EL (cell line): ENCODE measurements around the gene UBE3B.

Experiments used
- DNase-seq: peaks from one replicate; pipeline ENCODE4 v3.0.0-alpha.2; 2016

UBE3B gene

DNA sequence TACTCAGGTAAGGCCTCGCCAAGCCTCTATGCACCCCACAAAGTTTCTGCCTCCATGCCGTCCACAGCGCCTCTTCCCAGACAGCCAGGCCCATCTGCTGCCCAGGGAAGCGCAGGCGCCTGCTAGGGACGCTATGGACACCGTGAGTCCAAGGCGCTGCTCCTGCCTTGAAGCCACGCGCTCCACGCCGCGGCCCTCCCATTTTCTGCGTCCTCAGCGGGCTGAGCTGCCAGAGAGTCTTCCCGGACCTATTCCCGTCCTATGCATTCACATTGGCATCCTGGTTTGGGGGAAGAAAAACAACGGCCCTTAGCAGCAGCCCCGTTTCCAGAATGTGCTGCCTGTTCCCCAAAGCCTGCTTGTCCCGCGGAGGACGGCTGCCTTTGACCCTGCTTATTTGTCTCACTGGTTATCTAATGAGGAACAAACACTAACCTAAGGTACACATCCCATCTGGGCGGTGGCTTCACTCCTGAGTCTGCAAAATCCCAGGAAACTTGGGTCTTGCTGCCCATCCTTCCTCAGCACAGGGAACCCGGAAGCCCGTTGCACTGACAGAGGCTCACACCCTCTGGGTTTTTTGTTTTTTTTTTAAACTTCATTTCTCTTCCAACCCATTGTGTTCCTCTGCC lies 57.9 kb downstream of the UBE3B start:
- DNase-seq = no peak

DNA sequence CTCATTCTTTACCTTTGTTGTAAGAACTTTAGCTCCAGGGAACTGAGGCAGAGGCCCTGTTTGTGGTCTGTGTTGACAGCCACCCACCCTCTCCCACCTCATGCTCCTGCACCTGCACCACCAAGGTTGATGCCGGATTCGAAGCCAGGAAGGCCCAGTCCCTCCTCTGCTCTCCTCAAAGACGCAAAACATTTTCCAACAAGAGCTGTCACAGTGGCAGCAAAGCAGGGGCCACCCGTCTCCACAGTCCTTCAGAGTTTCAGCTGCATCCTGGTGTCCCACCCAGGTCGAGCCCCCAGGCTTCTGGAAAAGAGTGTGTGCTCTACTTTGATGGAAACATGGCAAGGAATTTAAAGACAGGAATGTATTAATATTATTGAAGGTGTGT lies 58.4 kb downstream of the UBE3B start:
- DNase-seq = no peak

DNA sequence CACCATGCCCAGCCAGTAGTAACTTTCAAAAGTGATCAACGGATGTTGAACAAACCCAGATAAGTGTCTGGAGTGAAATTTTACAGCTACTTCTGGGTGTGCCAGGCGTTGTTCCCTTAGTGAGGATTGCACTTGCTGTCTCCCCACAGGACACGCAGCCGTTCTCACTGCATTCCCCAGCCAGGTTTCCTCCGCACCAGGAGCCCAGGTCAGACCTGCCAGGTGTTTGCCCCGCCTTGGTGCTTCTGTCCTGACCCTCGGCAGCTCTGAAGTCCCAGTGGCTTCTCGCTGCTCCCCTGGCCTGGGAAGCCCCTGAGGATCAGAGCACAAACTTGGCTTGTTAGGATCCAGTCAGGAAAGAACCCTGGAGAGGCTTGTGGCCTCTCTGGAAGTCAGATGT lies 59.7 kb downstream of the UBE3B start:
- no peak for DNase-seq

DNA sequence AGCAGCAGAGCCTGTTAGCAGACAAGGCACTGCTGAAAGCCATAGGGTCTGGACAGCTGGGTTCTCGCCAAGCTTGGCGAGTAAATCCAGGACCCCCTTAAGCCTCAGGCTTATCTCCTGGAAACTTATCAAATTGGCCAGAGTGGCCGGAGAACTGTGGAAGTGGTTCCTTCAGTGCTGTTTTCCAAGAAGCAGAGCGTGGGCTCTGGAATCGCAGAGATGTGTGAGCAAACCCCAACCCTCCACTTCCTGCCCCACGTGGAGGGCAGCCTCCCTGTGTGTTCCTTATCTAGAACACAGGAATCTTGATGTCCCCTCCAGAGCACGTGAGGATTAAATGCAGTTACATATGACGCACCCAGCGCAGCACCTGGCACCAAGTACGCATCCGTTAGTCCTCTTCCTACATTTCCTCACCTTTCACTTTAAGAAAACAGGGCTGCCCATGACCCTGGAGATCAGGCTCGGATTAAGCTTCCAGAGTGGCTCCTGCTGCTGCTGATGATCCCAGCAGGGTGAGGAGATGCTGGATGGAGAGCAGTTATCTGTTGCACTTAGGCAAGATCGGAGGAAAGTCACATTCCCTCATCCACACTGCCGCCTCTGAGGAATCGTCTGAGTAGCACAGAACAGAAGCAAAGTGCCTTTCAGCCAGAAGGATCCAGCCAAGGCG lies 60.9 kb downstream of the UBE3B start:
- no peak for DNase-seq

DNA sequence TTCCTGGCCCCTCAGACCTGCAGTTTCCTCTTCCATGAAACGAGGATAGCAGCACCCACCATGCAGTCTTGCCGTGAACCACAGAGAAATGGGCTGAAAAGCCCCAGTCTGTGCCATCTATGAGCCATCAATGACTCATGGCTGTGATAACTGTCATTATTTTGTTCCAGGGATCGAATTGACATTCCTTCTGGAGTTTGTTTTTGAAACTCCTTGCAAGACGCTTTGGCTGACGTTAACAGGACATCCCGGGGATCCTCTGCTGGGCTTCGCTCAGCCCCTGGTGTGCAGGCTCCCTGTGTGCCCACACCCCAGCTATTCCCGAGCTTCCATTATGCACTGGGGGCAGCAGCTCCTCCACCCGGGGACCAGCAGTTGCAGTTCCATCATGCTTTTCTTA lies 62.1 kb downstream of the UBE3B start:
- DNase-seq = peak; percentile 80

DNA sequence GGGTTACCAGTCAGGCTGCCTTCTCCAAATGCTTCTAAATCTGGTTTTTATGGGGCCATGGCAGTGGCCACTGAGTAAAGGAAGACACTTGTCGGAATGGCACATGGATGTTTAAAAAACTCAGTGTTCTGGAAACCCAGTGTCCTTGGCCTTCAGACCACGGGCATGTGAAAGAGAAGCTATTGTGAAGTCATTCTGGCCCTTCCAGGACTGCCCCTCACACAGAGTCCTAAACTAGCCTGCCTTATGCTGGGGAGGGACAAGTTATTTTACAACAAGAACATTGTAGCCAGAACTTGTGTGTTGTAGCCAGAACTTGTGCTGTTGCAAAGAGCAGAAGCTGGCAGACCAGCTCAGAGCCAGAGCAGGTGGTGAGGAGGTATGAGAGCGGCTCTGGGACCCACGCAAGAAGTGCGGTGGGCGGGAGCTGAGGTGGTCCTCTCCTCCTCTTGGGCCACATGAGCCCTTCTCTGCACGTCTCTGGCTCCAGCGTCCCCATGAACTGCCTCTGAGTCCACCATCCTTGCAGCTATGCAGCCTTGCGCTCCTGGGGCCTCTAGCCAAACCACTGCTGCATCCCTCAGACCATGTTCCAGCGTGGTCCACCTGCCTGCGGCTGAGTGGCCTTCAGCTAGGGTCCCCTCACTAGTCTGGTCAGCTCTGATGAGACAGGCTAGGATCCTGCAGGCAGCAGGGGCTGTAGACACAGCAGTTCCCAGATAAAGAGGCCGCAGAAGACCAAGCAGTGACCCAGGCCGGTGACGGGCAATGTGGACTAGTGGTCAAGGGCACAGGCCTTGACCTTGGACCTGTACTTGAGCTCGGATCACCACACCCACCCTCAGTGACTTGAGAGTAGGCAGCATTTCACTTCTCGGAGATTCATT lies 63.3 kb downstream of the UBE3B start:
- DNase-seq = no peak

DNA sequence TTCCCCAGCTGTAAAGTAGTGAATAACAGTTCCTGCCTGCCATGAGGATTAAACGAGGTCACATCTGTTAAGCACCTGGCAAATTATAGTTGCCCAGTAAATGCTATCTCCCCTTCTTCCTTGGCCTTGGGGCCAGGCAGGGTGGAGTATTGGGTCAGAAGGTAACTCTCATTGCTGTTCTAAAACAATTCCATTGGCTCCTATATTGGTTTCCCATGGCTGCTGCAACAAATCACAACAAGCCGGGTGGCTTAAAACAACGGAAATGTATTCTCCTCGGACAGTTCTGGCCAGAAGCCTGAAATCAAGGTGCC lies 63.9 kb downstream of the UBE3B start:
- peak; percentile 9 for DNase-seq

DNA sequence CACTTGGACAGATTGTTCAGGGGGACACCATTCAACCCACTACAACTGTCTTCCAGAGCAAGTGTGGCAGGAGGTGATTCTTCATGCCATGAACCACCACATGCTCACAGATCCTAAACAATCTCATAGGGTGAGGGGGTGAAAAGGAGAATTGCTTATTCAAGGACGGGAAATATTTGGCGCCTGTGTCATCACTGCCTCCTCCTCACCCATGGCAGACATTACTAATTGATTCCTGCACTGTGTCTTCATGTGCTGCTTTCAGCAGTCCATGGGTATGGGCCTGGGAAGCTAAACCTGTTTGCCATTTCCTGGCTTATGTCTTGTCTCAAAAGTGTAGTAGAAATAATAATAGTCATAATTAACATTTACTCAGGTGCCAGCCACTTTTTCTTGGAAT lies 64.6 kb downstream of the UBE3B start:
- peak; percentile 80 for DNase-seq

DNA sequence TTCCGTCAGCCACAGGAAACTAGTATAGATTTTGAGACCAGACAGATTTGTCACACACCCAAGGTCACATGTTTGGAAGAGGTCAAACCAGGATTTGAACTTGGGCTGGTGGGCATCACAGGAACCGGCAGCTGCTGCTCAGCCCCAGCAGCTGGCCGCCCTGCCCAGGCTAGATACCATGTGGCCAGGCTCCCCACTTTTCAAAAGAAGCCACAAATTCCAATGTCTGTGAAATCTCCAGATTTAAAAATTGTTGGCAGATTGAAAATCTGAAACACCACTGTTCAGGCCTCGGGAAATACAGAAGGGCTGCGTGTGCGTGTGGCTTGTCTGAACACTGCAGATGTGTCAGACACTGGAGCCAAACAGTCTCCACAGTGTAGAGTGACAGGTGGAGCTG lies 65.4 kb downstream of the UBE3B start:
- no peak for DNase-seq

DNA sequence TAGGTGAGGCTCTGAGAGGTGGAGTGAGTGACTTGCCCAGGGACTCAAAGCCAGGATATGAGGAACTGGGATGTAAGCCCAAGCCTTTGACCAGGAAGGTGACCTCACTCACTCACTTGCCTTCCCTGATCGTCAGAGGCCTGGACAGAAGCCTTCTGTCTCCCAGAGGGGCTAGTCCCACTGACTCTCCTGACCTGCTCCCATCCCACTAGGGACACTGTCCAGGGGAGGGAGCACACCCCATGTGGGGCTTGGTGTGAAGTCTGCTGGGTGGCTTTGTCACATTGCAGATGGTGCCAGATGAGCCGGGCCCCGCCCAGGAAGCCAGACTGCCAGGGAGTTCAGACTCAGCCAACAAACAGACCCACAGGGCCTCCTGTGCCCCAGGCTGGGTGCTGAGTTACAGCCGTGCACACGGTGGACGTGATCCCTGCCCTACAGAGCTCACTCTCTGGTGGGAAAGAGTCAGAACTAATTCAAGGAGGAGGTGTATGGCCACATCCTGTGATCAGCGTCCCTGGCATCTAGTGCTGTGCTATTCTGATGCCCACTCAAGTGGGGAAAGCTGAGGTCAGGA lies 67.6 kb downstream of the UBE3B start:
- peak; percentile 61 for DNase-seq

DNA sequence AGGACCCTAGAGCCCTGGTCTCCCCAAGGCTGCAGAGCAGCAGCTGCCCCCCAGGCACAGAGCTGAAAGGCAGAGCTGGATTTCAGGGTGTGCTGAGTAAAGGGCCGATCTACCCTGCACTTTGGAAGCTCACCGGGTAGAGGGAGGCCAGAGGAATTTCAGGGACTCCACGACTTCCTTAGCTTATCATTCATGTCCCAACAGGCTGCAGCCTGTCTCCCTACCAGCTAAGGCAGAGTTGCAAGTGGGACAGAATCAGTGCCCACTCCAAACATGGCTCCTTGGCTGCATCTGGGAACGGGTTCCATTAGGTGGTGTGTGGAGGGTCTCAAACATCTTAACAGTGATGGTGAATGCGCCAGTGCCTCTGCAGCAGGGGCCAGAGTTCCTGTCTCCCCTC lies 68.4 kb downstream of the UBE3B start:
- no peak for DNase-seq

DNA sequence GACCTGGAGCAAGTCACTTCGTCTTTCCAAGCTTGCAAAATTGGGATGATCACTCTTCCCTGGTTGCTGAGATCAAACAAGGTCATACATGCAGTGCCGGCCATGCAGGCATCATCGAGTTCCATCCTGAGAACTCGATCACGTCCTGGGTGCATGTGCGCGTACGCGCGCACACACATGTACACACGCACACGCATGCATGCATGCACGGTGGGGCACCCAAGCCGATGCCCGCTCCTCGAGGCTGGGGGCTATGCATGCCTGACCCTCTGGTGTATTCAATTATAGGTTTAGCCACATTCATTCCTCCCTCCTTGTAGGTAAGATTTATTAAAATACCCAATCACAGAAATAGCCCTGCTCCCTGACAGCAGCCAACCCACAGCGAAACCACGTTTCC lies 69.9 kb downstream of the UBE3B start:
- no peak for DNase-seq

DNA sequence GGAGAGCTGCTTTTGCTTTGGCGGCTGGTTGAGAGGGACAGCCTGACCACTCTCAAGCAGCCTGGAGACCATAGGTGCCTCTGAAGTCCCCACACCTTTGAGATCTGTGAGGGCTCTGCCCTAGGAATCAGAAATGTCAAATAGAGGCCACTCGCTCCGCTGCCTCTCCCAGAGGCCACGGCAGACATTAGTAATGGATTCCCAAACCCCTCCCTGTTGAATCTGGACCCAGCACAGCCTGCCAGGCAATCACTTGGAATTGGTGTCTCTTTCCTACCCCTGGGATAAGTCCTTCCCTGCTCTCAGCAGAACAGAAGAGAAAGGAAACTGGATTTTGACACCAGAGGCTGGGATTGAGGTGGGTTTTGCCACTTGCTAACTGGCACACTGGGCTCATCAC lies 70.8 kb downstream of the UBE3B start:
- DNase-seq = no peak

DNA sequence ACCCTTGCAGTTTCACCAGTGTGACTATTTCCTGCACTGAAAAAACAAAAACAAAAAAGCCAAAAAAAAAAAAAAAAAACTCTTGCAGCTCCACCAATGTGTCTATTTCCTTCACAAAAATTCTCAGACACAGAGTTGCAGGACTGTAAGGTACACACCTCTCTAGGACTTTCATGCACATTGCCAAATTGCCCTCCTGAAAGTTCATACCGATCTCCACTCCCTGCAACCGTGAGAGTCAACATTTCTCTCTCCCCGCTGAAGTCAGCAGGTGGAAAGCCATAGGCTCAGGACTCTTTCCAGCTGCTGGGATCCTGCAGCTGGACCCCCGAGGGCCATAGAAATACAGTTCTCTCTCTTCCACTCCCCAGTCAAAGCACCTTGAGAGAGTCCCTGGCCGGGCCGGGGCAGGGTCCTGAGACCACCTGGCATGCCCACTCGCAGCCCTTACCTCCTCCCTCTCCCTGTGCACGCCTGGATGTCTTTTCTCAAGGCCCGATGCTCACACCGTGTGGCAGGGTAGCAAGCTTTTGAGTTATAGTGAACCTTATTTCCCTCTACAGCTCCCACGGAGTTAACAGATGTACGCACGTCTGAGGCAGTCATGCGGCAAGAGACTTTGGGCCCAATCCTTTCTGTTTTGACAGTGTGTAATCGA lies 72.3 kb downstream of the UBE3B start:
- no peak for DNase-seq

DNA sequence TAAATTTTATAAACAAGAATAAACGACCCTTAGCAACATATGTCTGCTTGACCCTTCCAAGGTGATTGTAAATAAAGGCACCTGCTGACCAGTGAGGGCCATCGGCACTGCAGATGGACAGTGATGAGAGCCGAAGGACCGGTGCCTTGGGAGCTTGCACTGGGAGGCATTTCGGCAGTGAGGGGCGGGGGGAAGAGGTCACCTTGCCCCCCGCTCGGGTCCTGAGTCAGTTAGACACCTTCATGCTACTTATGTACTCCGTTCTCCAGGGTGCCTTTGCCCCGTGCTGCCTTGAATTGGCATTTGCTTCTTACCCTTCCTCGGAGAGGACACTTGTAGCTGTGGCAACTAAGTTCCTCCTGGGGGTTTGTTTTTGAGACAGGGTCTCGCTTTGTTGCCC lies 72.8 kb downstream of the UBE3B start:
- DNase-seq = no peak

DNA sequence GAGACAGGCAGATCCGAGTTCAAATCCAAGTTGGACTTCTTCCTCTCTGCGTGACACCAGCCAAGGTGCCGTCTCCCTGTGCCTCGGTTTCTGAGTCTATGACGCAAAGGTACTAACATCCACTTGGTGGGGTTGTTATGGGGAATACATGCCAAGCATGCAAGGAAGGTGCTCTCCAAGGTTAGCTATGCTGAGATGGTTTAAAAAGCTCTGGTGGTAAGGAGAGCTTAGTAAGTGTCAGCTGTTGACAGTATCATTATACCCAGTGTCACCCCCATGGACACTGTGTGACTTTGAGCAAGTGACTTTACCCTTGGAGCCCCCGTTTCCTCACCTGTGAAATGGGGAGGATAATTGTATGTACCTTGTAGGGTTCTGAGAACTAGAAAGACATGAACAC lies 73.7 kb downstream of the UBE3B start:
- DNase-seq = no peak

DNA sequence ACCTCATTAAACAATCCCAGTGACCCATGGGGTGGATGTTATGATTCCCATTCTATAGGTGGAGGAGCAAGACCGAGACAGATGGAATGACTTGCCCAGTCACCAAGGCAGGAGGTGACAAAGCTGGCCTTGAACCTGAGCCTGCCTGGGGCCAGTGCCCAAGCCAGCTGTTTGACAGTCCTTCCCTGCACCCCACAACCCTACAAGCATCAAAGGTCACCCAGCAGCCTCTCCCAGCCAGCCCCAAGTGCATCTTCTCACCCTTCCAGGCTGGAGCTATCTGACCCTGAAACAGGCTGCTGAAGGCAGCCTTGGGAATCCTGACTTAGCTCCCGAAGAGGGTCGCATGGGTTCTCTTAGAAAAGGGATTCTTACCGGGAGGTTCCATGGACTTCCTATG lies 75.5 kb downstream of the UBE3B start:
- DNase-seq = no peak

DNA sequence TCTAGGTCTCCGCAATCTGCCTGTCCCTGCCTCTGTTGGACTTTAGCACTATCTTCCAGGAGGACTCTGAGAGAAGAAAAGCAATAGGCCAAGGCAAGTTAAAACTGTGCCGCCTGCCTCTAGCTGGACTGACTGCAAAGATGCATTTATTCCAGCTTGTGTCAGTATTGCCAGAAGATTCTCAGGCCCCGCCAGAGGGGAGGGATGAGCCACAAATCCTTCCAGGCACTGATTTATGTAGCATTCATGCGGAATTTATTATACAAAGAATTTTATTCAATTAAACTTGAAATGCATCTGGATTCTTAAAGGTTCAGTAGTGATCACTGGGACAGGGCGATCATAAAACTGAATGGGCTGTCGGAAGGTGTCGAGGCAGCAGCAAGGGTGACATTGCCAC lies 76.0 kb downstream of the UBE3B start:
- DNase-seq = no peak

DNA sequence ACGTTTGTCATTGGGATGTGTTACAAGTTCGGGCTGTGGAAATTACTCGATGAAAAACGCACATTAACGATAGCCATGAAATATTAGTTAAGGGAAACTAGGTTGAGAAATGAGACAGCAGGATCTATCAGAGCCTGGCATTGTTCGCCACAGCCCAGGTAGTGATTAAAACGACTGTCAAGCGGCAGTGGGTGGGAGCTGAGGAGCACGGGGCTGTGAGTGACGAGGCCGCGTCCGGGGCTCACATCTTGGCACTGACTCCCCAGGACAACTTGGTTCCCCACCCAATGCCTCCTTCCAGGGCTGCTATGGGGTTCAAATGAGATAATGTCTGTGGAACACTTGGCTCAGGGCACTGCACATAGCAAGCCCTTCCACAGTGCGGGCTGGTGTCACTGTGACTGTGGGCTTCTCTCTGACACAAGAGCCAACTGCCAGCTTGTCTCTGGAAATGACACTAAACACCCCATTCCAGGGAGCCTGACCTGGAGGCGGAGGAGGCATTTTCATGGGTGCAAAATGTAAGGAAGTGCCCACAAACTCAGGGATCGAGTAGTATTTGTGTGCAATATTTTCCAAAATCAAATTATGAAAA lies 76.6 kb downstream of the UBE3B start:
- no peak for DNase-seq

DNA sequence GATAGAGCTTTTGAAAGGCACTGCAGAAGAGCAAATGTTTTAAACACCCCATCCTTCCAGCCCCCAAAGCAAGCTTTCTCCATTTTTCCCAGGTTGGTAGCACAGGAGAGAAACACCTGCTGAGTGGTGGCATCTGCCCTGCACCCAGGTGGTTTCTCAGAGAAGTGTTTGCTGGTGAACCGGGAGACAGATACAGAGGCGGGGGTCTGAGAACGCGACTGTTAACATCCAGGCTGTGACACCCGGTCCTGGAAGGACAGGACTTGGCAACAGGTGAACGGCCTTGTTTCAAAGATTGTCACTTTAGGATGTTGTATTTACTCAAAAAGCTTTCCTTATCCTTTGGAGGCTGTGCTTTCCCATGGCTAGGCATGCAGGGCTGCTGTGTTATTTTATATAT lies 77.3 kb downstream of the UBE3B start:
- no peak for DNase-seq

DNA sequence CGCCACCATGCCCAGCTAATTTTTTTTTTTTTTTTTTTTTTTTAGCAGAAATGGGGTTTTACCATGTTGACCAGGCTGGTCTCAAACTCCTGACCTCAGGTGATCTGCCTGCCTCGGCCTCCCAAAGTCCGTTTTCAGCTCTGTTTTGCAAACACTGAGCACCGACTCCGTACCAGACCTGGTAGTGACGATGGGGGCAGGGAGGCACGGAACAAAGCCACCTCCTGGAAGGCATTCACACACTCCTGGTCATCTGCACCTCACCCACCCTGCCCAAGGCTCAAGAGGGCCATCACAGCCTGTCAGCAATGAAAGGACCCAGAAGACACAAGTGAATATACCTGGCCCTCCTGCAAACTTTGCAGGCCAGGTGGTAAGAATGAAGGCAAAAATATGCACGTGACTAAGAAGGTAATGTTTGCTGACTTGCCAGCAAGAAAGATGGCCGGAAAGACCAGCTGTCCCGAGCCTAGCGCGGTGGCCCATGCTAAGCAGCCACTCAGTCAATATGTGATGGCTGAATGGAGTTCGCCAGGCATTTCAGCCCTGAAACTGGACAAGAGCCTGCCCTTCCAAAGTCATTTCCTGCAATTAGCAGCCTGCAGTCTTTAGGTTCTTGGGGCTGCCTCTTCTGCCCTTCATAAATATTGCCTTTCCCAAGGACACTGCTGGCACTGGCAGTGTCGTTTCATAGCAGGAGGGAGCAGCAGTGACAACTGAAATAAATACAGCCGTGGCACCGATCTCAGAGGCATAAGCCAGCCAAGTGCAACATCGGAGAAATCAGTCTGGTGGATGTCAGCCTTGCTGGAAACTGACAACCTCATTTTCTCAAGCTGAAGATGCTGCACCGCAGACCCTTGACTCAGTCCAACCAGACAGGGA lies 78.2 kb downstream of the UBE3B start:
- no peak for DNase-seq

DNA sequence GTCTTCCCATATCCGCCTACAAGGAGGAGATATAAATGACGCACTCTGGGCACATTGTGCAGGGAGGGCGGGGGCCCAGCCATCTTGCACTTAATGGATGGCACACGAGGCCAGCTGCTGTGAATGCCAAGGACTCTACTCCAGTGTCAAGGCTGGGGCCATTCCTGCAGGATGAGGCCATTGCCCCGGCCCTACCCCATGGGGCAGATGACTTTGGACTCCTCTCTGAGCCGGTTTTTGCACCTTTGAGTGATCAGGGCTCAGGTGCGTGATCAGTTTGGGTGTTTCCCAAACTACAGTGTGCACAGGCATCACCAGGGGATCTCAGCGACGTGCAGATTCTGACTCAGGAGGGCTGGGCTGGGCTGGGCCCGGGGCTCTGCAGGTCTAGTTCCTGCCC lies 79.8 kb downstream of the UBE3B start:
- DNase-seq = no peak
